Islet precursor cell (in vitro differentiated cells): Measurements from ENCODE around the gene FIZ1.

Source experiments
- DNase-seq: peaks from one replicate; pipeline ENCODE4 v3.0.0-alpha.2; 2018

The FIZ1 gene, protein sequence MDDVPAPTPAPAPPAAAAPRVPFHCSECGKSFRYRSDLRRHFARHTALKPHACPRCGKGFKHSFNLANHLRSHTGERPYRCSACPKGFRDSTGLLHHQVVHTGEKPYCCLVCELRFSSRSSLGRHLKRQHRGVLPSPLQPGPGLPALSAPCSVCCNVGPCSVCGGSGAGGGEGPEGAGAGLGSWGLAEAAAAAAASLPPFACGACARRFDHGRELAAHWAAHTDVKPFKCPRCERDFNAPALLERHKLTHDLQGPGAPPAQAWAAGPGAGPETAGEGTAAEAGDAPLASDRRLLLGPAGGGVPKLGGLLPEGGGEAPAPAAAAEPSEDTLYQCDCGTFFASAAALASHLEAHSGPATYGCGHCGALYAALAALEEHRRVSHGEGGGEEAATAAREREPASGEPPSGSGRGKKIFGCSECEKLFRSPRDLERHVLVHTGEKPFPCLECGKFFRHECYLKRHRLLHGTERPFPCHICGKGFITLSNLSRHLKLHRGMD

GRCh38 chr19:55599468-55599841, at the start of gene FIZ1:
FIZ1 (minus strand) TSS chr19:55599517; CDS start chr19:55597865, 1,652 bp downstream.
- peak; percentile 99 for DNase-seq

GRCh38 chr19:55648585-55649267, 49.4 kb upstream of the FIZ1 start:
- DNase-seq = no peak

DNA sequence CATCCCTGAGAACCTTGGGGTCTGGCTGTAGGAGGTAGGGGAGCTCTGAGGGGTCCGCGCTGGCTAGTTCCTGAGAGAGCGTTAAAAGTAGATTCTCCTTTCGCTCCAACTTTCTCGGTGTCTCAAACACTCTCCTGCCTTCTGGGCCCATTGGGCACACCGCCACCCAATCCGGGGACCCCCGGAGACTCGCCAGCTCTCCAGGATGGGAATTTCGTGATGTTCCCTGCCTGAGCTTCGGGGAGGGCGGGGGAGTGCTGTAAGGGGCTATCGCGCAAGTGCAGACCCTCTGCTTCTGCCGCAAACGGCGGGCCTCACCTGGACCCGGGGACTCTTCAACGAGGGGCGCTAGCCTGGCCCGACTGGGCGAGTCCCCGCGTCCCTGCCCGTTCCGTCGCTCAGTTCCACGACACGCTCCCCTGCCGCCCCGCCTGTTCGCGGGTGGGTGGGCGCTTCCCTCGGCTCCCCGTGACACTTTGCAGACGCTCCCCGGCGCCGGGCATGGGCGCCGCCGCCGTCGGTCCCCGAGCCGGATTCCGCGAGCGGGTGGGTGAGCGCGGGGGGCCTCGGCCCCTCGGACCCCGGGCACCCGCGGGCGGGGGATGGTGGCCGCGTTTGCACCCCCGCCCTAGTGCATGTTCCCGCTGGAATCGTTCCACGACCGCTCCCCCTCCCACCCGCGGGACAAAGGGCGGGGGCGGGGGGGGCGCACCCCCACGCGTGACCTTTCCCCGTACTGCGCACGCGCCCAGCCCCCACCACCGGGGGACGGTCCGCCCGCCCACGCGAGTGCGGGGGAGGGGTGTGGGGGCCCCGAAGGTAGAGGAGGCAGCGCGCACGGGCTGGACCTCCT, 48.6 kb upstream of the FIZ1 start, which contains the start of gene CCDC106:
Gene CCDC106 (plus strand): TSS at position 481 of the 853 bp plus-strand sequence. CDS start 835 bp downstream, outside the sequence.
- peak; percentile 76 for DNase-seq

DNA sequence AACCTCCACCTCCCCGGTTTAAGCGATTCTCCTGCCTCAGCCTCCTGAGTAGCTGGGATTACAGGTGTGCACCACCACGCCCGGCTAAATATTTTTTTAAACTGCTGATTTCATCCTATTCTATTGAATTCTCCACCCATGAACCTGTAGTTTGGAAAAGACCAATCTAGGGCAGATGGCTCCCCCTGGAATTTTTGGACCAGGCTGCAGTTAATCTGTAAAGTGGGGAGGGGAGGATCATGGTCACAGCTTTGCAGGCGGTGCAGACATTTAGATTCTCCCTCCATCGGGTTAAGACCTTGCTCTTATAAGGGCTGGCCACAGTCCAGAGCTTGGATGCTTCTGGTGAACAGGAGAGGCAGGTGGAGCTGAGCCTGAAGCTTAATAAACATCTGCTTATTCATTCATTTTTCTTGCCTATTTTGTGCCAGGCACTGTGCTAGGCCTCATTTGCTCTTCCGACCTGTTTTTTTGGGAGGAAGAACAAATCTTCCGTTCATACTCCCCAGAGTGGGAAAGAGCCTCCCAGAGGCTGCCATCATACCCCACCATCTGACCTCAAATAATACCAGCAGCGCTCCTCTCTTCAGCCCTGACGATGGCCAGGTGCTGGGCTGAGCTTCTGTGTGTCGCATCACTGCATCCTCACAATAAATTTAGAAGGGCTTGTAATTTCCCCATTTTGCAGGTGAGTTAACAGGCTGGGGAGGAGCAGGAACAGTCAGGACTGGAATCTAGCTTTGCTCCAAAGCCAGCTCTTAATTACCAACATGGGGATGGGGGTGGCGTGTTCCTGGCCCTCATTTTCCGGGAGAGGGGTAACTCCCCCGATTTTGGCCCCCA, 47.8 kb upstream of the FIZ1 start:
- DNase-seq = no peak

DNA sequence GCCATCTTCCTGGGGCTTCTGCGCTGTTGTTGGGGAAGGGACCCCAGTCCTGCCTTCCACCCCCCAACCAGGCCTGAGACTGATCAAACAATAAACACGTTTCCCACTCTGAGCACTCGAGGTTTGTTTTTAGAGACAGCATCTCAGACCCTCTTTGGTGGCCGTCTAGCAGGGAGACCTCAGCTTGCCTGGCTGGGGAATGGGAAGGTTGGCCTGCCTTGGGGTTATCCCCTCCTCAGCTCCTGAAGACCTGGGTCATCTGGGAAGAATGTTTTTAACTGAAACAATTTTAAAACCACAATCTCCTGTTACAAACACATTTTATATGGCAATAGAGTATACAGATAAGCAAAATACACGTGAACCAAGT, 46.2 kb upstream of the FIZ1 start:
- DNase-seq = no peak

DNA sequence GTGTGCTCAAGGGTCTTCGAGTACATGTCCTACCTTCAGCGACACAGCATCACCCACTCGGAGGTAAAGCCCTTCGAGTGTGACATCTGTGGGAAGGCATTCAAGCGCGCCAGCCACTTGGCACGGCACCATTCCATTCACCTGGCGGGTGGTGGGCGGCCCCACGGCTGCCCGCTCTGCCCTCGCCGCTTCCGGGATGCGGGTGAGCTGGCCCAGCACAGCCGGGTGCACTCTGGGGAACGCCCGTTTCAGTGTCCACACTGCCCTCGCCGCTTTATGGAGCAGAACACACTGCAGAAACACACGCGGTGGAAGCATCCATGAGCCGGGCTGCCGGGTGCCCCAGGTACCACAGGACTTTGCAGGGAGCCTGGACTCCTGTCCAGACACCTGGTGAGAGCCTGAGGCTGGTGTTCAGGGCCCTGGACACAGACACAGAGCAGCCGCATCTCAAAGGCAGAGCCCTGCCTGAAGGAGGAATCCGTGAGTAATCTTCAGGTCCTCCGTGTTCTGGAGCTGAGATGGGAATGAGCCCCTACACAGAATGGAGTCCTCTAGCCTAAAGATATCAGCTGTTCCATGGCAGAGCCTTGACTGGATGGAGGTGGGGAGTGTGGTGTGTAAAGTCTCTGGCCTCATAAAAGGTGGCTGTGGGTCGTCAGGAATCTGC, 45.7 kb upstream of the FIZ1 start:
- DNase-seq = no peak

DNA sequence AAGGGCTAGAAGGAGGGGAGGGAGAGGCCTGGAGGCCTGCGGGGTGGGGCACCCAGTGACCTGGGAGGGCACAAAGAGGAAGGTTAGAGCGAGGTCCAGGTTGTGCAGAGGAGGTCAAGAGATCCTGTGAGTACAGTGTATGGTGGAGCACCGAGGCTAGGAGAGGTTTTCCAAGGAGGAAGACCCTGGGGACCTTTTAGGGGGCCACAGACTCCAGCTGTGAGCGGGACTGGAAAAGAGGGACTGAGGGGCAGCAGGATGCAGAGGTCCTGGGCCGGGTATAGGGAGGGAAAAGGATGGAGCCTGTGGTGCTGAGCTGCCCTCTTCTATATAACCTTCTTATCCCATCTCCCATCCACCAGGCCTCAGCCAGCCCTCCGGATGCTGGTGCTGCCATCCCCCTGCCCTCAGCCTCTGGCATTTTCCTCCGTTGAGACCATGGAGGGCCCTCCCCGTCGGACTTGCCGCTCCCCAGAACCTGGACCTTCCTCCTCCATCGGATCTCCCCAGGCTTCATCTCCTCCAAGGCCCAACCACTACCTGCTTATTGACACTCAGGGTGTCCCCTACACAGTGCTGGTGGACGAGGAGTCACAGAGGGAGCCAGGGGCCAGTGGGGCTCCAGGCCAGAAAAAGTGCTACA, 45.0 kb upstream of the FIZ1 start:
- DNase-seq = no peak

GRCh38 chr19:55643887-55644176, 44.5 kb upstream of the FIZ1 start:
- DNase-seq = no peak

- peak; percentile 85 for DNase-seq
Observed at GRCh38 chr19:55643003-55643886, 43.9 kb upstream of the FIZ1 start, which contains the start of gene ZNF581. ZNF581 (plus strand) TSS chr19:55643649; CDS start chr19:55644572, 923 bp downstream.

GRCh38 chr19:55642153-55643002, 43.1 kb upstream of the FIZ1 start:
- DNase-seq = peak; percentile 54

DNA sequence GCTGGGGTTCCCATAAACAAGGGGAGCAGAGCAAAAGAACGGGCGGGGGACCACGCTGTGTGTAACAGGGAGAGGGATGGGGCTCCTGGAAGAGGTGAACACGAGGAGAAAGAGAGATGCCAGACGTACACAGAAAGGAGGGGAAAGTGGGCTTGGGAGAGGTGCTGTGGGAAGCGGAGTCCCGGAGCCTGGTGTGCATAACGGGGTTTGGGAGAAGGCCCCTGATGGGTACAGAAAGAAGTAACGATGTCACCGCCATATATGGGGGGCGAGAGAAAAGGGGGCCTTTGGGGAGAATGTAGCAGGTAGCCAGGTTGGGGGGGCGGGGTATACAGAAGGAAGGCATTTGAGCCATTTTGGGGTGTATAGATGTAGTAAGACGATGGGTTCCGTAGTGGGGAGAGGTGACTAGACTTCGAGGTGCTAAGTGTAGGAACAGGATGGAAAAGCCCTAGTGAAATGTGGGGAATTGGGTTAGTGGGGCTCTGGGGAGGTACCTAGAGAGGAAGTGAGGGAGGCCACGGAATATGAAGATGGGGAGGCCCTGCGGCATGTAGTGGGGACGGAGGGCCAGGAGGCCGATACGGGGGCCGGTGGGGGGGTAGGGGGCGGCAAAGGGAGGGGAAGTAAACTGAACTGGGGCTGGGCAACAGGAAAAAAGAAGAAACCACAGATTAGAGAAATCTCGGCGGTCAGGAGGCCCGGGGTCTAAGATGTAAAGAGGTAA, 42.3 kb upstream of the FIZ1 start:
- DNase-seq = no peak

DNA sequence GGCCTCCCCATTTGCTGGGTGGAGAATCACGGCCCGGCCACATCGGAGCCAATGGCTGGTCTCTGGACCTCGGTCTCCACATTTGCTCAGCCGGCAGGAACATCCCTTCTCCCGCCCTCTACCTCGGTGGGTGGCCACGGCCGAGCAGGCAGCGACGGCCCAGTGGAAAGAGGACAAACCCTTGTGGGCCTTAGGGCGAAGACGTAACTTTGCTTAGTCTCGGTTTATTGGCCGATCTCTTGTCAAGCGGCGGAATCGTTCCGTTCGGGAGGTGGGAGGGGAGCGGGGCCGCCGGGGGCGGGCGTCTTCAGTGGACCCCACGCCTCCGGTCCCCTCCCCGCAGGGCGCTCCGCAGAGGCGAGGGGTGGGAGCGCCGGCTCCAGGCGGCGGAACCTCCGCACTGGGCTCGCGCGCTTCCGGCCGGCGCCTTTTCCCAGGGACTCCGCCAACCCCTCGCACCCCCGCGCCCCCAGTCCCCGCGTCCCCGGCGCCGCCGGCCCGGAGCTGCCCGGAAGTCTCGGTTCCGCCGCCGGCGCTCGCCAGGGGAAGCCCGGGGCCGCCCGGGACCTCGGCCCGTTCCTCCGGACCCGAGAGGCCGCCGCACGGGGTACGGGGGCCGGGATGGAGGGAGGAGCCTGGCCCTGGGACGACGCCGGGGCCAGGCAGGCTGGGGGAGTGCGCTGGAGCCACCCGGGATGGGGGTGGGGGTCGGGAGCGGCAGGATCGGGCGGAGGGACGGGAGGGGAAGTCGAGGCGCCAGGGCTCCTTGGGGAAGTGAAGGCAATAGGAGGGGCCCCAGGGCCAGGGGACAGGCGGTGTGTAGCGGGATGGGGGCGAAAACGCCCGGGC, 41.5 kb upstream of the FIZ1 start, which contains the start of gene ZNF580:
Gene ZNF580 (plus strand): TSS at position 426 of the 849 bp plus-strand sequence. CDS start 1,507 bp downstream, outside the sequence.
- DNase-seq = peak; percentile 85

- peak; percentile 70 for DNase-seq
Observed at GRCh38 chr19:55640043-55640576, 40.8 kb upstream of the FIZ1 start.

GRCh38 chr19:55638864-55639359, 39.6 kb upstream of the FIZ1 start:
- DNase-seq = no peak

GRCh38 chr19:55637534-55637933, 38.2 kb upstream of the FIZ1 start:
- DNase-seq = no peak

GRCh38 chr19:55636723-55637122, 37.4 kb upstream of the FIZ1 start:
- no peak for DNase-seq
